Erythroblast (primary cell): Measurements from ENCODE around the gene ARPIN.

Experiments used
- GATA1 ChIP-seq: IDR thresholded peaks from 2 replicates; pipeline ENCODE4 v1.6.1; 2011; ENCODE audit warnings: low read depth, mild to moderate bottlenecking, control low read depth, low read length, moderate library complexity
- POLR2A ChIP-seq: IDR thresholded peaks from 2 replicates; pipeline ENCODE4 v1.6.1; 2011; ENCODE audit warnings: mild to moderate bottlenecking, low read length

DNA sequence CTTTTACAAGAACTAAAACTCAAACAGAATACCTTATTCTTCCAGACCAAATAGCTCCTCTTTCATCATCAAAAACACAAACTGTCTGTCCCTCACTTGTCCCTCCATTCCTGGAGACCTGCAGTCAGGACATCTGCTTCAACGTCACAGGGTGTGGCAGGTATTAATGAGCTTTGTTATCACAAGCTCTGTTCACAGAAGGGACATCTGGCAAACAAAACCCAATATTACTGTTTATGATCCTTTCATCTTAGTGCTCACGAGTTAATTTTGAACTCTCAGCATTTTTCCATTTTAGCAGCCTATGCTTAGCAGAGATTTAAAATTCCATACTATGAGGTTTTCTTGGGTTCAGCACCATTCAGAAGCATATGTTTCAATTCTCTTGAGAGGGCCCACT lies 51.9 kb downstream of the ARPIN start:
- TF ChIP-seq POLR2A (no peak), GATA1 (no peak)
